Esophagus muscularis mucosa (tissue), 3 donors: ENCODE measurements around the gene STOX2.

Experiments
- CTCF ChIP-seq, 3 experiments: fragments of 200-600 bp in 2 of 3; fragments of 450-650 bp in 1 of 3; sonication (generic) in 2 of 3; IDR thresholded peaks; one replicate each; pipeline ENCODE4 v1.5.1; 2017 to 2019; ENCODE audit warnings: antibody characterized with exemption in 3 of 3, mild to moderate bottlenecking in 2 of 3, moderate library complexity in 1 of 3
- POLR2A ChIP-seq: fragments of 450-650 bp; IDR thresholded peaks from one replicate; pipeline ENCODE4 v1.6.1; 2017; ENCODE audit warnings: antibody characterized with exemption, moderate library complexity, mild to moderate bottlenecking, low read depth

GRCh38 chr4:183857040-183857439 is 48.1 kb upstream of the STOX2 start:
- no peak for TF ChIP-seq CTCF (IDR thresholded peaks at IDR 0.05)
- TF ChIP-seq POLR2A = no peak
